Ishikawa (cell line): ENCODE results near the gene PPFIBP2.

ENCODE experiments used
- CREB1 ChIP-seq: IDR thresholded peaks from 2 replicates; pipeline ENCODE4 v1.6.1; 2012; ENCODE audit warnings: low read depth
- EGR1 ChIP-seq: IDR thresholded peaks from 2 replicates; pipeline ENCODE4 v1.6.1; 2012
- EP300 ChIP-seq: IDR thresholded peaks from 2 replicates; pipeline ENCODE4 v1.6.1; 2012; ENCODE audit warnings: borderline replicate concordance
- FOXM1 ChIP-seq: IDR thresholded peaks from 2 replicates; pipeline ENCODE4 v1.6.1; 2012; ENCODE audit warnings: low read depth, borderline replicate concordance
- TAF1 ChIP-seq: IDR thresholded peaks from 2 replicates; pipeline ENCODE4 v1.6.1; 2012; ENCODE audit warnings: low read depth, mild to moderate bottlenecking
- TCF12 ChIP-seq: IDR thresholded peaks from 2 replicates; pipeline ENCODE4 v1.6.1; 2012; ENCODE audit warnings: low read depth
- TEAD4 ChIP-seq: IDR thresholded peaks from 2 replicates; pipeline ENCODE4 v1.6.1; 2012
- TF ChIP-seq, protein P1 (sequence below): IDR thresholded peaks from 2 replicates; pipeline ENCODE4 v1.6.1; 2012; ENCODE audit warnings: low read depth, mild to moderate bottlenecking

DNA sequence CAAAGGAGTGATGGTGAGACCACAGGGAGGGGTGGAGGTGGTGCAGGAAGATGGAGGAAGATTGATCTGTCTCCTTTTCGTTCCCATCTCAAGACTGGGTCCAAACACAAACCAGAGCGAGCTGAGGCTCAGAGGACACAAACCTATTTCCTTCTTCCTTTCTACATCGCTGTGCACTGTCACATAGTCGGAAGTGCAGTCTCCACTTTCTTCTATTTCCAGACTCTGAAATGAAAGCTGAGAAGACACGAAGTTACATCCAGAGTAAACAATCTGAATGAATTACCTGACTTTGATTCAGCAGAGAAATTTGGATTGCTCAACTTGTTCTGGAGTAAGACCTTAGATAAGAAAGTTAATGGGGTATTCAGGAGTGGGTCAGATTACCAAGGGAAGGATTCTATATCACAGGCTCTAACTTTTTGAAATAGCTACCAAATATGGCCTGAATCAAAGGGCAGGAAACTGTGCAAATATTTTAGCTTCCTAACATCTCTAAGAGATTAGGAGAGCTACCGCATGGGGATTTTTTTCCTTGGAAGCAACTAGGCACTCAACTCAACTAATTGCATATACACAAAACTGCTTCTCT is 178.1 kb downstream of the PPFIBP2 start:
- TF ChIP-seq FOXM1 (no peak), TAF1 (no peak), EGR1 (no peak), EP300 (no peak), TCF12 (no peak), CREB1 (no peak), TEAD4 (no peak)
- TF ChIP-seq, protein P1, sequence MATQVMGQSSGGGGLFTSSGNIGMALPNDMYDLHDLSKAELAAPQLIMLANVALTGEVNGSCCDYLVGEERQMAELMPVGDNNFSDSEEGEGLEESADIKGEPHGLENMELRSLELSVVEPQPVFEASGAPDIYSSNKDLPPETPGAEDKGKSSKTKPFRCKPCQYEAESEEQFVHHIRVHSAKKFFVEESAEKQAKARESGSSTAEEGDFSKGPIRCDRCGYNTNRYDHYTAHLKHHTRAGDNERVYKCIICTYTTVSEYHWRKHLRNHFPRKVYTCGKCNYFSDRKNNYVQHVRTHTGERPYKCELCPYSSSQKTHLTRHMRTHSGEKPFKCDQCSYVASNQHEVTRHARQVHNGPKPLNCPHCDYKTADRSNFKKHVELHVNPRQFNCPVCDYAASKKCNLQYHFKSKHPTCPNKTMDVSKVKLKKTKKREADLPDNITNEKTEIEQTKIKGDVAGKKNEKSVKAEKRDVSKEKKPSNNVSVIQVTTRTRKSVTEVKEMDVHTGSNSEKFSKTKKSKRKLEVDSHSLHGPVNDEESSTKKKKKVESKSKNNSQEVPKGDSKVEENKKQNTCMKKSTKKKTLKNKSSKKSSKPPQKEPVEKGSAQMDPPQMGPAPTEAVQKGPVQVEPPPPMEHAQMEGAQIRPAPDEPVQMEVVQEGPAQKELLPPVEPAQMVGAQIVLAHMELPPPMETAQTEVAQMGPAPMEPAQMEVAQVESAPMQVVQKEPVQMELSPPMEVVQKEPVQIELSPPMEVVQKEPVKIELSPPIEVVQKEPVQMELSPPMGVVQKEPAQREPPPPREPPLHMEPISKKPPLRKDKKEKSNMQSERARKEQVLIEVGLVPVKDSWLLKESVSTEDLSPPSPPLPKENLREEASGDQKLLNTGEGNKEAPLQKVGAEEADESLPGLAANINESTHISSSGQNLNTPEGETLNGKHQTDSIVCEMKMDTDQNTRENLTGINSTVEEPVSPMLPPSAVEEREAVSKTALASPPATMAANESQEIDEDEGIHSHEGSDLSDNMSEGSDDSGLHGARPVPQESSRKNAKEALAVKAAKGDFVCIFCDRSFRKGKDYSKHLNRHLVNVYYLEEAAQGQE = no peak
